ENCODE data around the gene CHMP4A. TPM values are rescaled to one million over a fixed set of nuclear protein-coding genes. Genes with fewer than 3 reads are reported as not detected.

The CHMP4A gene
- total and polyA plus RNA-seq, 9 of the 15 experiments (the other 6 are each of a cell fraction or from before 2014, with no cell fraction given), result 28.8 to 104 (median 52.7) TPM

DNA sequence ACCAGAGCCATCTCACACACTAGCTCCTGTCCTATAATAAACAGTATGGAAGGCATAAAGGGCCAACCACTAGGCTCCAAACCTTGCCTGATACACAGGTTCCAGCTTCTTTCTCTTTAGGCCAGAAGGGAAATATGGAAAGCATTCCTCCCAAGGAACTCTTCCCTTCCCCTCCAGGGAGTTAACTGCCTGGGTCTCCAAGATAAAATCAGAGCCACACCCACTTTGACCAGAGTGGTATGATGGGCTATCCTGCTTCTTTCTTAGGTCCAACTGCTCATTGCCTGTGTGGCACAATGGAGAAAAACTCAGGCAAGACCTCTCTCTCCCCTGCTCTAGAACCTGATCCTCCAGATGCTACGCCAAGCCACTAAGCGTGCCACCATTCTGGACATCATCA is 5.7 kb downstream of the CHMP4A start:
- H4K20me1 ChIP-seq (replicated peaks; ENCODE audit: control insufficient read depth, insufficient read depth, low read length), result no peaks in the 10 kb centered on the region; the same call in 1 of the 2 replicates
- no peaks in the 10 kb centered on the region for H3K27me3 ChIP-seq (ENCODE audit: control insufficient read depth in 2 of 2, insufficient read depth in 2 of 2, low read length in 2 of 2)
- H3K27ac ChIP-seq (ENCODE audit: extremely low read depth, low read depth, low read length), result peak overlapping the region; percentile 11; the same call in 1 of the 3 replicates
- H3K4me1 ChIP-seq (replicated peaks in 1 of 2; ENCODE audit: control insufficient read depth in 2 of 2, insufficient read depth in 2 of 2, low read length in 2 of 2), result peaks cover 8 to 13% of the 10 kb centered on the region in 2 experiments; a peak in 4 of 5 replicates
- TF ChIP-seq KLF13 (tag; IDR thresholded peaks at IDR 0.05; ENCODE audit: borderline replicate concordance, low read depth) (peak; percentile 71; the same call in 1 of the 2 replicates), CTBP1 (IDR thresholded peaks at IDR 0.05; ENCODE audit: borderline replicate concordance) (no peak)
- peak overlapping the region in 1 of 2 experiments; percentile 41; a peak in 2 of 4 replicates for H3K9ac ChIP-seq (ENCODE audit: insufficient read depth in 1 of 2, low read depth in 2 of 2, low read length in 2 of 2)
- in situ Hi-C loops (cut with MboI), result no loop called here
- peak overlapping the region; percentile 46 for H3K4me2 ChIP-seq (ENCODE audit: insufficient read depth, low read length)
- ATAC-seq (peak; percentile 63; the same call in 2 of the 3 replicates), DNase-seq (ENCODE audit: extremely low read depth in 1 of 4, low spot score in 3 of 4) (no peak), FAIRE-seq (peak; percentile 46)
- H3K79me2 ChIP-seq (ENCODE audit: control insufficient read depth, insufficient read depth, low read length), result peaks cover 12% of the 10 kb centered on the region
- no peak overlapping the region for H3K4me3 ChIP-seq
- no CpG with 5 or more reads among the region's 2 CpGs for WGBS (ENCODE audit: insufficient coverage, low coverage, missing lambda C conversion rate)
- BruUV-seq (replicated peaks), result no TSS peak
- H3K36me3 ChIP-seq (ENCODE audit: control insufficient read depth, insufficient read depth, low read length), result peaks cover 65% of the 10 kb centered on the region; the same call in 2 of the 3 replicates
- H3K9me3 ChIP-seq (replicated peaks; ENCODE audit: control insufficient read depth, insufficient read depth, low read depth, low read length), result no peaks in the 10 kb centered on the region
- no peak overlapping the region for H2AFZ ChIP-seq (ENCODE audit: low read depth, low read length)
- CTCF ChIA-PET (ENCODE audit: low intra/inter-chr PET ratio), result no interaction called here
- no peaks in the 10 kb centered on the region for H3K9me1 ChIP-seq (ENCODE audit: control insufficient read depth, insufficient read depth, low read length)
- POLR2A ChIA-PET, result interaction anchor here (0.6 to 4.0 kb wide), 4 partner anchors 12 to 123 kb away, joined by 3 to 19 read pairs (median 4); partner anchors contain the start of genes CIDEB and TM9SF1
- intact Hi-C loops (cut with micrococcal nuclease), result no loop called here

DNA sequence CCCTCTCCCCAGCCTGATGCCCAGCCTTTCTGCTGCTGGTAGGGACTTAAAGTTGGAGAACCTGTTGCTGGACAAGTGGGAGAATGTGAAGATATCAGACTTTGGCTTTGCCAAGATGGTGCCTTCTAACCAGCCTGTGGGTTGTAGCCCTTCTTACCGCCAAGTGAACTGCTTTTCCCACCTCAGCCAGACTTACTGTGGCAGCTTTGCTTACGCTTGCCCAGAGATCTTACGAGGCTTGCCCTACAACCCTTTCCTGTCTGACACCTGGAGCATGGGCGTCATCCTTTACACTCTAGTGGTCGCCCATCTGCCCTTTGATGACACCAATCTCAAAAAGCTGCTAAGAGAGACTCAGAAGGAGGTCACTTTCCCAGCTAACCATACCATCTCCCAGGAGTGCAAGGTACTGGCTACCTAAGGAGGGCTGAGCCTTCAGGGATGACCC is 6.2 kb downstream of the CHMP4A start:
- Histone ChIP-seq H3K79me2 (ENCODE audit: control insufficient read depth, insufficient read depth, low read length) (peaks cover 8% of the 10 kb centered on the region; the same call in 2 of the 3 replicates), H3K27ac (ENCODE audit: extremely low read depth, low read depth, low read length) (no peak overlapping the region), H3K4me1 (replicated peaks in 1 of 2; ENCODE audit: control insufficient read depth in 2 of 2, insufficient read depth in 2 of 2, low read length in 2 of 2) (peaks cover 8 to 13% of the 10 kb centered on the region in 2 experiments; a peak in 4 of 5 replicates), H4K20me1 (replicated peaks; ENCODE audit: control insufficient read depth, insufficient read depth, low read length) (no peaks in the 10 kb centered on the region; the same call in 1 of the 2 replicates), H2AFZ (ENCODE audit: low read depth, low read length) (no peak overlapping the region), H3K4me2 (ENCODE audit: insufficient read depth, low read length) (no peak overlapping the region), H3K4me3 (no peak overlapping the region), H3K36me3 (ENCODE audit: control insufficient read depth, insufficient read depth, low read length) (peaks cover 65% of the 10 kb centered on the region; the same call in 2 of the 3 replicates), H3K9me3 (replicated peaks; ENCODE audit: control insufficient read depth, insufficient read depth, low read depth, low read length) (no peaks in the 10 kb centered on the region), H3K27me3 (ENCODE audit: control insufficient read depth in 2 of 2, insufficient read depth in 2 of 2, low read length in 2 of 2) (no peaks in the 10 kb centered on the region), H3K9ac (ENCODE audit: insufficient read depth in 1 of 2, low read depth in 2 of 2, low read length in 2 of 2) (no peak overlapping the region; a peak in 1 of 4 replicates), H3K9me1 (ENCODE audit: control insufficient read depth, insufficient read depth, low read length) (no peaks in the 10 kb centered on the region)
- intact Hi-C loops (cut with micrococcal nuclease), result no loop called here
- ChIA-PET CTCF (ENCODE audit: low intra/inter-chr PET ratio) (no interaction called here), POLR2A (interaction anchor here (0.6 to 4.0 kb wide), 3 partner anchors 11 to 123 kb away, joined by 3 to 19 read pairs (median 4); partner anchors contain the start of genes CIDEB and TM9SF1)
- ATAC-seq, result no peak
- no peak for DNase-seq (ENCODE audit: extremely low read depth in 1 of 4, low spot score in 3 of 4)
- FAIRE-seq, result no peak
- BruUV-seq (replicated peaks), result no TSS peak
- WGBS (ENCODE audit: insufficient coverage, low coverage, missing lambda C conversion rate), result 89% methylated on average over 5 of the region's 5 CpGs
- in situ Hi-C loops (cut with MboI), result no loop called here
- no peak for TF ChIP-seq MTF1 (CRISPR knock-in tag; IDR thresholded peaks at IDR 0.05; ENCODE audit: borderline replicate concordance)
- no peak for TF ChIP-seq ILF3 (IDR thresholded peaks at IDR 0.05; ENCODE audit: borderline replicate concordance)
- TF ChIP-seq, protein P1, sequence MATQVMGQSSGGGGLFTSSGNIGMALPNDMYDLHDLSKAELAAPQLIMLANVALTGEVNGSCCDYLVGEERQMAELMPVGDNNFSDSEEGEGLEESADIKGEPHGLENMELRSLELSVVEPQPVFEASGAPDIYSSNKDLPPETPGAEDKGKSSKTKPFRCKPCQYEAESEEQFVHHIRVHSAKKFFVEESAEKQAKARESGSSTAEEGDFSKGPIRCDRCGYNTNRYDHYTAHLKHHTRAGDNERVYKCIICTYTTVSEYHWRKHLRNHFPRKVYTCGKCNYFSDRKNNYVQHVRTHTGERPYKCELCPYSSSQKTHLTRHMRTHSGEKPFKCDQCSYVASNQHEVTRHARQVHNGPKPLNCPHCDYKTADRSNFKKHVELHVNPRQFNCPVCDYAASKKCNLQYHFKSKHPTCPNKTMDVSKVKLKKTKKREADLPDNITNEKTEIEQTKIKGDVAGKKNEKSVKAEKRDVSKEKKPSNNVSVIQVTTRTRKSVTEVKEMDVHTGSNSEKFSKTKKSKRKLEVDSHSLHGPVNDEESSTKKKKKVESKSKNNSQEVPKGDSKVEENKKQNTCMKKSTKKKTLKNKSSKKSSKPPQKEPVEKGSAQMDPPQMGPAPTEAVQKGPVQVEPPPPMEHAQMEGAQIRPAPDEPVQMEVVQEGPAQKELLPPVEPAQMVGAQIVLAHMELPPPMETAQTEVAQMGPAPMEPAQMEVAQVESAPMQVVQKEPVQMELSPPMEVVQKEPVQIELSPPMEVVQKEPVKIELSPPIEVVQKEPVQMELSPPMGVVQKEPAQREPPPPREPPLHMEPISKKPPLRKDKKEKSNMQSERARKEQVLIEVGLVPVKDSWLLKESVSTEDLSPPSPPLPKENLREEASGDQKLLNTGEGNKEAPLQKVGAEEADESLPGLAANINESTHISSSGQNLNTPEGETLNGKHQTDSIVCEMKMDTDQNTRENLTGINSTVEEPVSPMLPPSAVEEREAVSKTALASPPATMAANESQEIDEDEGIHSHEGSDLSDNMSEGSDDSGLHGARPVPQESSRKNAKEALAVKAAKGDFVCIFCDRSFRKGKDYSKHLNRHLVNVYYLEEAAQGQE (IDR thresholded peaks at IDR 0.05; ENCODE audit: borderline replicate concordance), result no peak
- TF ChIP-seq, protein P1 (CRISPR knock-in tag; IDR thresholded peaks at IDR 0.05; ENCODE audit: low read depth), result no peak
- no peak for TF ChIP-seq RNF2 (IDR thresholded peaks at IDR 0.05)
- TF ChIP-seq BMI1 (IDR thresholded peaks at IDR 0.05; ENCODE audit: low read length), result no peak

Data from K562 (cell line).